GM19372 (cell line): ENCODE measurements around the gene ZNF428.
A peak's percentile ranks its signal among the peaks of the same experiment; 100 is the strongest.
"Not testable (repeated sequence)": the region's sequence is repeated elsewhere in the genome, so short reads cannot be mapped to it uniquely, and the experiment has no call there.

Source experiments
- ATAC-seq: cut with Tn5 transposase; IDR thresholded peaks from one replicate; pipeline ENCODE4 v1.9.1; 2021; ENCODE audit warnings: mild to moderate bottlenecking, low read depth, moderate library complexity; ENCODE audit not compliant: unreplicated experiment

The ZNF428 gene

DNA sequence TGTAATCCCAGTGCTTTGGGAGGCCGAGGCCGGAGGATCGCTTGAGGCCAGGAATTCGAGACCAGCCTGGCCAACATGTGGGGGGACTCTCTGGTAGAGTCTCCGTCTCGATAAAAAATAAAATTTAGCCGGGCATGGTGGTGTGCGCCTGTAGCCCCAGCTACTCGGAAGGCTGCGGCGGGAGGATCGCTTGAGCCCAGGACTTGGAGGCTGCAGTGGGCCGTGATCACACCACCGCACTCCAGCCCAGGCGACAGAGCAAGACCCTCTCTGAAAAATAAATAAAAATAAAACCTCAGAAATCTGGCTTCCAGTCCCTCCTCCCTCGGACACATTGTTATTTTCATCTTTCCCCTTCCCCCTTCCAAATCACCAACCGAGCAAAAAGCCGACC is 23.8 kb downstream of the ZNF428 start:
- no peak for ATAC-seq

DNA sequence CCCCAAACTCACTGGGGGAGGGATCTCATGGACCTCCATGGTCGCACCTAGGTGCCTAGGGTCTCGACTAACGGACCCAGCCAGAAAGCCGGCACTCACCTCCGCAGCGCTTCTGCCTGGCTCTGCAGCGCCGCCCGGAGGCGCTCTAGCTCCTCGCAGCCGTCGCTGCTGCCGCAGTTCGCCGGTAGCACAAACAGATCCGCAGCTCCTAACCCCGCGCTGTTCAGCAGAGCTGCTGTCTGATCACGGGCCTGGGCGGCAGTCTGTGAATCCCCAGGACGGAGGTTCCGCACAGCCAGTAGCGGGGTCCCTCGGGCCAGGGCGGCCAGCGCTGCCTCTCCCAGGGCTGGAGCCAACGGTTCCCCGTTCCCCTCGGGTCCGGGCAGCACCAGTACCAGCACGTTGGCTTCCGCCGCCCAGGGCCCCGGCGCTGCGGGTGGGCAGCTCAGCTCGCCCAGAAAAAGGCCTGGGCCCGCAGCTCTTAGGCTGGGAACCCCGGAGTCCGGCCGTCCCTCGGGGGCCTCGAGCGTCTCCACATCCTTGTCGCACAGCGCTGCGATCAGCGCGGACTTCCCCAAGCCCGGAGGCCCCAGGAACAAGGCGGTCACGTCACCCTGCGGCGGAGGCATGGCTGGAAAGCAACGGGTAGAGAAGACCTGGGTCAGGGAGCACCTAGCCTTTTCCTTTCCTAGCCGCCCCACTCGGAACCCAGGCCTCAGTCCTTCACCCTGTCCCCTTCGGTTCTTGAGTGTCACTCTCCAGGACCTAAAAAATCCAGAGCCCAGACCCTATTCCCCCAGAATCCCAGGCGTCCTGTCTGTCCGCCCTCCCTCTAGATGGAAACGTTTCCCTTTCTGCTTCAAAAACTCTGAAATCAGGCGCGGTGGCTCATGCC is 24.5 kb downstream of the ZNF428 start:
- ATAC-seq = no peak

DNA sequence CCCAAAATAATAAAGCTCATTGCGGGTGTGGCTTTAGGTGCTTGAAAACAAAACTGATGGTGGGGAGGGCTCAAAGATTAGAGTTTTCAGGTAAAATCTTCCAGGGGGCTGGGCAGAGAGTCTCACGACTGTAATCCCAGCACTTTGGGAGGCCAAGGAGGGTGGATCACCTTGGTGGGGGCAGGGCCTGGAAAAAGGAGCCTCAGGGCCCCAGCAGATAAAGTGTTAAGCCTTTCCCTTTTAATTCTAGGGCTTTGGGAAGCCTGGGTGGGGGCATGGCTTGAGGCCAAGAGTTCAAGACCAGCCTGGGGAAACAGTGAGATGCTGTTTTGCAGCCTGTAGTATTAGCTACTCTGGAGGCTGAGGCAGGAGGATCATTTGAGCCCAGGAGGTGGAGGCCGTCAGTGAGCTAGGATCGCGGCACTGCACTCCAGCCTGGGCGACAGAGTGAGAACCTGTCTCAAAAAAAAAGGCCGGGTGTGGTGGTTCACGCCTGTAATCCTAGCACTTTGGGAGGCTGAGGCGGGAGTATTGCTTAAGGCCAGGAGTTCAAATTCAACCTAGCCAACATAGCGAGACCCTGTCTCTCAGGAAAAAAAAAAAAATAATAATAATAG is 25.2 kb downstream of the ZNF428 start:
- no peak for ATAC-seq

DNA sequence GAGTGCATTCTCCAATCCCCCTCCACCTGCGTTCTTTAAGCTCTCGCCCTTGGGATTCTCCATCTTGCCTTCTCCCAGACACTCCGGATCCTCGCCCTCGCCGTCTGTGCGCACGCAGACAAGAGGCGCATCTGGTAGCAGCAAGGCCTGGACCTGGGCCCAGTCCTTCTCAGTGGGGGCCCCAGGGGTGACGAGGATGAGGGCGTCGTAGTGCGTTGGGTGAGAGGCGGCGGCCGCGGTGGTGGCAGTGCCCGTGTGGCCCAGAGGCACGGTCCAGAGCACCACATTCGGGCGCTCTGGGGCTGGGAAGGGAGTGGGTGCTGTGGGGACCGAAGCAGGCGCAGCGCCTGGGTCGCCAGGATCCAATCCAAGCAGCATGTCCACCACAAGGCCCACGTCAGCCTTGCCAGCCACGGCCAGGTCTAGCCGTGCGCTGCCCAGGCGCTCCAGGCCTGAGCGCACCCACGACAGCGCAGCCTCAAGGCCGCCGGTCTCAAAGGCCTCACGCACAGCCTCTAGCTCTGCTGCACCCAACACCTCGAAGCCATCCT is 26.6 kb downstream of the ZNF428 start:
- no peak for ATAC-seq

DNA sequence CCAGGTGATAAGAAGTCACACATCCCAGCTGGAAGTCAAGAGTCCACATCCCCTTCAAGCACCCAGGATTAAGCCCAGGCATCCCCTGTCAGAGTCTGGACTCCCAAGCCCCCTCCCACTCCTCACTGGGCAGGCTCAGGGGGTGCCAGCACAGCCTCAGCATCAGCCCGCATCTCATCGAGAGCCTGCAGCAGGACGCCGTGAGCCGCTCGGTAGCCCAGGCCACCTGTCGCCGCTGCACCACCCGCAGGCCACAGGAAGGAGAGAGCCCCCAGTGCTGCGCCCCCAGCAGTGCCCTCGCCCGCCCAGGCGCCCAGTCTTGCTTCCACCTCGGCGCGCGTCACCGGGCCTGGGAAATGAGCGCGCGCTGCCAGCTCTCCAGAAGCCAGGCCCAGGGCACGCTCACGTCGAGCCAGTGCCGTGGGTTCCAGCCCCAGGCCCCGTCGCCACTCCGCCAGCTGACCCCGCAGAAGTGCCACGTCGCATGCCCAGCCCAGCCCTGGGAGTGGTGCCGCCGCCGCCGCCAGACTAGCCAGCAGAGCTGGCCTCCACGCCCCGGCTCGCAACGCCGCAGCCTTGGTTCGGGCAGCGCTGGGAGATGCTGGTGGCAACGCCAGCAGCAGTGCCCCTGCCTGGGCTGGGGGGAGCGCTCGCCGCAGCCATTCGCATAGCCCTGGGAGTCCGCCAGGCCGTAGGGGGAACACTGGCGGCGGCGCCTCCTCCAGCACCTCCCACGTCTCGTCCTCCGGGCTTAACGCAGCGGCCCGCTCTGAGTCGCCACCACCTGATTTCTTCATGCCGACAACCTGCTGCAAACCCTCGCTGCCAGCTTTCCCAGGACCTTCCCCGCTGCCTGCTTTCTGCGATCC is 27.3 kb downstream of the ZNF428 start:
- ATAC-seq = no peak

DNA sequence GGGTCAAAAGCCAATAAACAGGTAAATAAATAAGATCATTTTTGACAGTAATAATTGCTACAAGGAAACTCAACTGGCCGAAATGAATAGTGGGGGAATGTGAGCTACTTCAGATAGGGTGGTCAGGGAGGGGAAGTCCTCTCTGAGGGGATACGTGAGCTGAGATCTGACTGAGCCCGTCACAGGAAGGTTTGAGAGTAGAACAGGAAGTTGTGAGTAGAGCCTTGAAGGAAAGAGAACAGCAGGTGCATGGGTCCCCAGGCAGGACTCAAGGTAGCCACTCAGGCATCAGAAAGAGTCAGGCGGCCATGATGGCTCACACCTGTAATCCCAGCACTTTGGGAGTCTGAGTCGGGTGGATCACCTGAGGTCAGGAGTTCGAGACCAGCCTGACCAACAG is 29.8 kb downstream of the ZNF428 start:
- ATAC-seq = no peak

DNA sequence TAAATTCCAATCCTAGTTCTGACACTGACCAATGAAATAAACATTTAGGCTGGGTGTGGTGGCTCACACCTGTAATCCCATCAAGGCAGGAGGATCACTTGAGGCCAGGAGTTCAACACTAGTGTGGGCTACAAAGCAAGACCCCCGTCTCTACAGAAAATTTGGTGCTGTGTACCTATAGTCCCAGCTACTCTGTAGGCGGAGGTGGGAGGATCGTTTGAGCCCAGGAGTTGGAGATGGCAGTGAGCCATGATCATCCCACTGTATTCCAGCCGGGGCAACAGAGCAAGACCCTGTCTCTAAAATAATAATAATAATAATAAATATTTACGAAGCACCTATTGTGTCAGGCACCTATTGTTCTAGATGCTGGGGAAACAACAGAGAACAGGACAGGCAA is 30.2 kb downstream of the ZNF428 start:
- ATAC-seq = no peak

DNA sequence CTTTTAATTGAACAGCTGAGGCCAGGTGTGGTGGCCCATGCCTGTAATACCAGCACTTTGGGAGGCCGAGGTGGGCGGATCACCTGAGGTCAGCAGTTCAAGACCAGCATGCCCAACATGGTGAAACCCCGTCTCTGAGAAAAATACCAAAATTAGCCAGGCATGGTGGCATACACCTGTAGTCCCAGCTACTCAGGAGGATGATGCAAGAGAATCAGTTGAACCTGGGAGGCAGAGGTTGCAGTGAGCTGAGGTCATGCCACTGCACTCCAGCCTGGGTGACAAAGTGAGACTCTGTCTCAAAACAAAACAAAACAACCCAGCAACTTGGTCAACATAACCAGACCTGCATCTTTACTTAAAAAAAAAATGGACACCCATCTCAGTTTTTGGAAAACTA is 32.4 kb downstream of the ZNF428 start:
- not testable (repeated sequence) for ATAC-seq

DNA sequence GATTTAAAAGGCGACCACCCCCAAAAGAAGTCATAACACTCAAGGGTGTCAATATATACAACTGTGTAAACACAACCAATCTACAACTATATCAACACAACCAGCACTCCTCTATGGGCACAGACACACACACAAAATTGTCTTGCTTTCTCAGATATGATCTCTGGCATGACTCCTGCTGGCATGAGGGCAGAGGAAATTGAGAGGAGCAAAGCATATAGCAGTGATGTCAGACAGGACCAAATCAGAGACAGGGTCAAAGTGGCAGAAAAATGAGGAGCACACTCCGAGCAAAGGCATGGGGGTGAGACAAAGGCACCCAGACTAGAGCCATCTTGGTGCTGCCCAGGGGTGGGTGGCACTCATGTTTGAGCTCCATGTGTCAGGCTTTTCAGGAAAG is 33.1 kb downstream of the ZNF428 start:
- ATAC-seq = no peak

DNA sequence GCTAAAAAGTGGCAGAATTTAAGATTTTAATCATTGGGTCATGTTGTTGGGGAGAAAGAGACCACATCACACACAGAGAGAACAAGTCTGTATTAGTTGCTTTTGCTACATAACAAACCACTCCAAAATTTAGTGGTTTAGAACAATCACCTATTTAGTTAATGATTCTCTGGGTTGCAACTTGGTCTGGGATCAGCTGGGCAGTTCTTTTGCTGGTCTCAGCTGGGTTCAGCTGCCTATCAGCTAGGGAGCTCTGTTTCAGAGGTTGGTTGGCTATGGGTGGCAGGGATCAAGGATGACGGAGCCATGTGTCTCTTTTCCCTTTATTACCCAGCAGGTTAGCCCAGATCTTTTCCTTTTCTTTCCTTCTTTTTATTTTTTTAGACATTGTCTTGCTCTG is 34.9 kb downstream of the ZNF428 start:
- ATAC-seq = no peak

DNA sequence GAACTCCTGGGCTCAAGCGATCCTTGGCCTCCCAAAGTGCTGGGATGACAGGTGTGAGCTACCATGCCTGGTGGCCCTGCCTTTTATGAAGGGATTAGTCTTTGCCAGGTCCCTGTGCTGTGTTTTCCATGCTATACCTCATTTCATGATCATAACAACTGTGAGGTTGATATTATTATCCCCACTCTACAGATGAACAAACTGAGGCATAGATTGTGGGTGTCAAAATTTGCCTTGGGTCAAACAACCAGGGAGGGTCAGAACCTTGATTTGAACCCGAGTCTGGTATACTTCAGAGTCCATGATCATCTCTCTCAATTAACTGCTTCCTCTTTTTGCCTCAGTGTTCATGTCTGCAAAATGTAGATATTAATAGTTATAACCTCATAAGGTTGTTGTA is 36.9 kb downstream of the ZNF428 start:
- ATAC-seq = no peak

DNA sequence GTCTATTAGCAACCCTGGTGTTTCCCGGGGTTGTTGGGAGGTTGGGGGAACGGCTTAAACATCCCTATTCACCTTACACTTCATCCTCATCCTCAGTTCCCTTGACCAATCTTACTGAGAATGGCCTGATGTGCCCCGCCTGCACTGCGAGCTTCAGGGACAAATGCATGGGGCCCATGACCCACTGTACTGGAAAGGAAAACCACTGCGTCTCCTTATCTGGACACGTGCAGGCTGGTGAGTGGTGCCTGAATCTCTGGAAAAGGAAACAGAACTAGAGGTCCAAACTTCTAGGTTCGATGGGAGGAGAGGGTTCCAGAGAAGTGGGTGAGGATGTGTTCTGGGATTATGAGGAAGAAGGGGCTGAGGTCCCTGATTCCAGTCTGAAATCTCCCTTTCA is 38.0 kb downstream of the ZNF428 start:
- ATAC-seq = no peak

DNA sequence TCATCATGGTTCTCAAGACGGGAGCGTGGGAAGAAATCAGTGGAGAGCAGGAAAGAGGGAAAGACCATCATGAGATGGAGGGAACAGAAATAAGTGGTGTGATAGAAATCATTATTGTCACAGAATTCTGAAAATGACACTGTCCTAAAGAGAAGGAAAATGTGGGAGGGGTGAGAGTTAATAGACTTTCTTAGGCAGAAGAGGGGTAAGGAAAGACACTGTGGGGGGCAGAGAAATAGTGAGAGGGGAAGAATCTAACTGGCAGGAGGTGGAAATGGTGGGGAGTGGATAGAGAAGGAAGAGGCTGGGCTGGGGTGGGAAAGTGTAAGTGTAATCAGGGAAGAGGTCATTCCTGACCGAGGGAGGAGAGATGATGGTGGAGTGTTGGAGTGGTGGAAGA is 40.6 kb downstream of the ZNF428 start:
- no peak for ATAC-seq

DNA sequence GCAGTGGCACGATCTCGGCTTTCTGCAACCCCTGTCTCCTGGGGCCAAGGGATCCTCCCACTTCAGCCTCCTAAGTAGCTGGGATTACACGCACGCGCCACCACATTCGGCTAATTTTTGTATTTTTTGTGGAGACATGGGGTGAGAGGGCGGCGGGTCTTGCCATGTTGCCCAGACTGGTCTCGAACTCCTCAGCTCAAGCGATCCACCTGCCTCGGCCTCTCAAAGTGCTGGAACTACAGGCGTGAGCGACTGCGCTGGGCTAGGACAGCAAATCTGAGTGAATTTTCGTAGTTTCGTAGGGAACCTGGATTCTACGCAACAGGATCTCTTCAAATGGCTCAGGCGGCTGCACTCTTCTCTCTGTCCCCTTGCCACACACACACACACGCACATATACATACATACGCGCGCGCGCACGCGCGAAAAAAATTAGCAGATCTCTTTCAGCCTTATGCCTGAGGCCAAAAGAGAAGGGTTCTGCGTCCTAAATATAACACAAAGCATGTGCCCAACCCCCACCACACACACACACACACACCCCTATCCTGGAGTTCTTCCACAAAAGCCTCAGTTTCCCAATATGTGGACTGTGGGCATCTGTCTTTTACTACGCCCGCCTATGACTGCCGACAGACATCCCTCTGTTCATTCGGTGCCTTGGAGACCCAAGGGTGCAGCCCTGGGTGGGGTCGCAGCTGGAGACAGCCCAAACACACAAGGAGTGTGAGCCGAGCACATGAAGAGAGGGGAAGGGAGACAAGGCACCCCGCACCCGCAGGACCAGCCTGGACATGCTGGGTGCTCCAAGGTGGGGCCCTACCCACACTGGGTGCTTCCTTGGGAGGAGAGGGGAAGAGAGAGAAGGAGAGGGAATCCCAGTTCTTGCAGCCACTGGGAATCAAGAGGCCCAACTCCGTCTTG is 43.2 kb downstream of the ZNF428 start:
- no peak for ATAC-seq

DNA sequence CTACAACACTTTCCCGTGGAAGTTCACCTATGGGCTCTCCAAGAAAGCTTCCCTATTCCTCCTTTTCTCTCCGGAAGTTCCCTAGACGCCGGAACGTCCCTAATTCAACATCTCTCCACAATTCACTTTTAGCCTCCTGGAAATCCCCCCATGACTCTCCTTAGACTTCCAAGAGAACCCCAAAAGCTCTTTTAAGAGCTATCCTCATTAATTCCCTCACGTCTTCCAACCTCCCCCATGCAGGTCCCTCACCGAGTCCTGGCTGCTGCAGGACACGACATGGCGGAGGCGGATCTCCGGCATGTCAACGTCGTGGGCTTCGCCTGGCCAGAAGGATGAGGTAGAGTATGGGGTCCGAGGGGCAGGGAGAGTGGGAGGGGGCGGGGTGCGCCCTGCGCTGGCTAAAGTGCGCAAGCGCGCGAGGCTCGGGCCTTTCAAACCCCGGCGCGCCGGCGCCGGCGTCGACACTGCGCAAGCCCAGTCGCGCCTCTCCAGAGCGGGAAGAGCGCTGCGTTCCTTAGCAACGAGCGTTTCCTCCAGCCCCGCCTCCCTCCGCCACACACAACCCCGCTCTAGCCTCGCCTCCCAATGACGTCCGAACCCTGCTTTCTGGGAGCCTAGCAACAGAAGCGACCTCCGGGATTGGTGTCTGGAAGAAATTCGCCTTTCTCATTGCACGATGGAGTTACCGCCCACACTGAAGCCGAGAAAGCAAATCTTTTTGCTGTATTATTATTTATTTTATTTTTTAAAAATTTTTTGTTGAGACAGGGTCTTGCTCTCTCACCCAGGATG is 44.1 kb downstream of the ZNF428 start, which contains the start of the genes PINLYP and XRCC1:
Gene PINLYP (plus strand): TSS at position 646 of the 795 bp plus-strand sequence. CDS start 1,391 bp downstream, outside the sequence.
Gene XRCC1 (minus strand): TSS at position 372 of the 795 bp plus-strand sequence. CDS start 69 bp downstream, at position 303.
- ATAC-seq = peak; percentile 97

DNA sequence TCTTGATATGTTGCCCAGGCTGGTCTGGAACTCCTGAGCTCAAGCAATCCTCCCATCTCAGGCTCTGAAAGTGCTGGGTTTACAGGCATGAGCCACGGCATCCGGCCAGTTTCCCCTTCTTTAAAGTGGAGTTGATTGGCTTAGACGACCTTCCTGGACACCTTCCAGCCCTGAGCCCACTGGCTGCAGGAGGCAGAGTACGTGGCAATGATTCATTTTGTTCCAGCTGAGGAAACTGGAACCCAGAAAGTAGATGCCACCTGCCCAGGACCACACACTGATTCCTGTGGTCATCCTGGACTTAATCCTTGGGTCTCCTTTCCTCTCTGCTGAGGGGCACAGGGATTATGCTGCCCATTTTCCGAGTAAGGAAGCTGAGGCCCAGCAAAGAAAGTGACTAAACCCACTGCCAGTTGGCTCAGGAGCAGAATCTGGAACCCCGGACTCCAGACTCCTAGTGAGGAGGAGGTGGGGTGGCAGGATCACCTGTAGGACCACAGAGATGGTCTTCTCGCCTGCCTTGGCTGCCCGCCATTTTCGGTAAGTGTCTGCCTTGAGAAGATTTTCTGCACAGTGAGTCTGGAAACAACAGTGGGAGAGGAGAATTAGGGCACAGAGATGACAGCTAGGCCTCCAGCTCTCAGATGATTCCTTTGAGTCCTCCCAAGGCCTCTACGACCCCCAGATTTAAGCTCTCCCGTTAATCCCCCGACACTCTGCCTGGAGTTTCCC is 44.8 kb downstream of the ZNF428 start:
- no peak for ATAC-seq

DNA sequence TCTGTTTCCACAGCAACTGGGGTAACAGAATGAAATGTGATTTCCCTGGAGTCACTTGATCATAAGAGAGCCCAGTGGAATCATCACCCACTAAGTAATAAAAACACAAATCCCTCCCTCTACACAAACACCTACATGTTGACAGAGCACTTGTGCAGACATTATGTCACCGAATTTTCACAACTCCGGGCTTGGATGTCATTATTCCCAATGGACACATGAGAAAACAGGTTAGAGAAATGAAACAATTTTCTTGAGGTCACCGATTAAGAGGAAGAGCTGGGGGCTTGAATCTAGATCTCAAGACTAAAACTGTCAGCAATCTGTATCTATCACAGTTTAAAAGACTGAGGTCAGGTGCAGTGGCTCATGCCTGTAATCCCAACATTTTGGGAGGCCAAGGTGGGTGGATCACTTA is 47.2 kb downstream of the ZNF428 start:
- ATAC-seq = no peak

DNA sequence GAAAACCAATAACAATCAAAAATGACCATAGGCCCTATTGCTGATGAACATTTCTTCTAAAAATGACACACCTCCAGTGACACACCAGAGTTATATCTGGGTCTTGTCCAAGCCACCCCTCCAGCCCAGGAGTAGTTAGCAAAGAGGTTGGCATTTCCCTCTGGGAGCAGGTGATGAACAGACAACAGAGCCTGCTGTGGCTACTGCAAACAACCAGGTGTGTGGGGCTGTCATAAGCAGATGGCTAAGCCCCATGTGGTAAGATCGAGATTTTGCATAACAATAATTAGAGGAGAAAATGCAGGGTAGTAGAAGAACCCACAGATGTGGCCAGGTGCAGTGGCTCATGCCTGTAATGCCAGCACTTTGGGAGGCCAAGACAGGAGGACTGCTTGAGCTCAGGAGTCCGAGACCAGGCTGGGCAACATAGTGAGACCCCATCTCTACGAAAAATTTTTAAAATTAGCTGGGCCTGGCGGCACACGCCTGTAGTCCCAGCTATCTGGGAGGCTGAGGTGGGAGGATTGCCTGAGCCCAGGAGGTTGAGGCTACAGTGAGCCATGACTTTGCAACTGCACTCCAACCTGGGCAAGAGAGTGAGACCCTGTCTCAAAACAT is 49.1 kb downstream of the ZNF428 start:
- ATAC-seq = no peak
